Measurements from ENCODE around the gene TRIM33. TPM values are rescaled to one million over a fixed set of nuclear protein-coding genes. Genes with fewer than 3 reads are reported as not detected.

The TRIM33 gene
- total RNA-seq, 1 experiment from 2014 or later: 53.8 TPM

- H3K23me2 ChIP-seq (ENCODE audit: insufficient read length, low read depth, low read length, poor library complexity, severe bottlenecking): no peaks in the 10 kb centered on the region
- H3K14ac ChIP-seq (ENCODE audit: insufficient read depth, low read length): no peak overlapping the region
- no peak overlapping the region for H3K9ac ChIP-seq (ENCODE audit: extremely low read depth, insufficient read length, low read length)
- no peak for DNase-seq
- no peaks in the 10 kb centered on the region for H3K79me1 ChIP-seq (ENCODE audit: insufficient read depth, low read depth, low read length, poor library complexity, severe bottlenecking)
- Mint-ChIP-seq H3K9me3 (no peaks in the 10 kb centered on the region), H3K4me1 (no peaks in the 10 kb centered on the region), H3K27ac (no peak overlapping the region), H3K27me3 (ENCODE audit: low read depth) (no peaks in the 10 kb centered on the region), H3K36me3 (ENCODE audit: insufficient read depth in 1 of 3, low read depth in 3 of 3) (no peaks in the 10 kb centered on the region), H3K4me3 (no peak overlapping the region)
- no peak overlapping the region for H2BK120ac ChIP-seq (ENCODE audit: low read depth, low read length, poor library complexity, severe bottlenecking)
- no peak overlapping the region for H3K4ac ChIP-seq (ENCODE audit: low read depth, low read length)
- H3T11ph ChIP-seq (ENCODE audit: low read length): no peak overlapping the region
- no peak overlapping the region for H3K56ac ChIP-seq (ENCODE audit: insufficient read length, low read depth, low read length)
- H3K23ac ChIP-seq (ENCODE audit: insufficient read length, low read depth, low read length): no peak overlapping the region
- H4K8ac ChIP-seq (replicated peaks; ENCODE audit: insufficient read length, low read depth, low read length): no peak overlapping the region
- no peak overlapping the region for H4K91ac ChIP-seq (ENCODE audit: insufficient read length, low read depth, low read length)
- no peak overlapping the region for H2BK5ac ChIP-seq (ENCODE audit: insufficient read length, low read length)
- H2AK5ac ChIP-seq (ENCODE audit: insufficient read length, low read length): no peak overlapping the region
- no peak overlapping the region for H2BK12ac ChIP-seq (ENCODE audit: insufficient read length, low read depth, low read length)
- no peak overlapping the region for H4K5ac ChIP-seq (ENCODE audit: insufficient read length, low read depth, low read length)
- no peak overlapping the region for H2AFZ ChIP-seq (ENCODE audit: low read length)
- no peaks in the 10 kb centered on the region for H3K27me3 ChIP-seq (ENCODE audit: insufficient read depth, low read length)
- H2BK15ac ChIP-seq (ENCODE audit: low read depth, low read length): no peak overlapping the region
- H2BK20ac ChIP-seq (ENCODE audit: low read depth, low read length, poor library complexity, severe bottlenecking): no peak overlapping the region
- H3K18ac ChIP-seq (ENCODE audit: insufficient read length, low read depth, low read length): no peak overlapping the region
- no peaks in the 10 kb centered on the region for H3K79me2 ChIP-seq (ENCODE audit: insufficient read depth, low read length)
- no CpG with 5 or more reads among the region's 2 CpGs for WGBS (ENCODE audit: extremely low coverage, insufficient read length, low lambda C conversion rate)
- no peaks in the 10 kb centered on the region for H3K4me1 ChIP-seq (ENCODE audit: insufficient read depth, low read length)
- H3K9me3 ChIP-seq (ENCODE audit: control insufficient read depth, low read depth, low read length): no peaks in the 10 kb centered on the region
- no peak overlapping the region for H3K4me2 ChIP-seq (ENCODE audit: insufficient read depth, insufficient read length, low read length)
- no peak for TF ChIP-seq CTCF (conservative IDR thresholded peaks at IDR 0.05)
- H3K27ac ChIP-seq (ENCODE audit: insufficient read length, low read depth, low read length): no peak overlapping the region
- no peaks in the 10 kb centered on the region for H4K20me1 ChIP-seq (ENCODE audit: control insufficient read depth, insufficient read depth, insufficient read length)
Observed at GRCh38 chr1:114530224-114530623, 19.2 kb upstream of the TRIM33 start.

Measured in H9 (cell line).